Measurements from ENCODE around the gene TET1. TPM values are rescaled to one million over a fixed set of nuclear protein-coding genes. Genes with fewer than 3 reads are reported as not detected.
A peak's percentile ranks its signal among the peaks of the same experiment; 100 is the strongest.

Gene TET1
- total and polyA plus RNA-seq, 2 of the 13 experiments (the other 11 are each of a cell fraction or from before 2014, with no cell fraction given): 6.9 to 7.3 TPM

DNA sequence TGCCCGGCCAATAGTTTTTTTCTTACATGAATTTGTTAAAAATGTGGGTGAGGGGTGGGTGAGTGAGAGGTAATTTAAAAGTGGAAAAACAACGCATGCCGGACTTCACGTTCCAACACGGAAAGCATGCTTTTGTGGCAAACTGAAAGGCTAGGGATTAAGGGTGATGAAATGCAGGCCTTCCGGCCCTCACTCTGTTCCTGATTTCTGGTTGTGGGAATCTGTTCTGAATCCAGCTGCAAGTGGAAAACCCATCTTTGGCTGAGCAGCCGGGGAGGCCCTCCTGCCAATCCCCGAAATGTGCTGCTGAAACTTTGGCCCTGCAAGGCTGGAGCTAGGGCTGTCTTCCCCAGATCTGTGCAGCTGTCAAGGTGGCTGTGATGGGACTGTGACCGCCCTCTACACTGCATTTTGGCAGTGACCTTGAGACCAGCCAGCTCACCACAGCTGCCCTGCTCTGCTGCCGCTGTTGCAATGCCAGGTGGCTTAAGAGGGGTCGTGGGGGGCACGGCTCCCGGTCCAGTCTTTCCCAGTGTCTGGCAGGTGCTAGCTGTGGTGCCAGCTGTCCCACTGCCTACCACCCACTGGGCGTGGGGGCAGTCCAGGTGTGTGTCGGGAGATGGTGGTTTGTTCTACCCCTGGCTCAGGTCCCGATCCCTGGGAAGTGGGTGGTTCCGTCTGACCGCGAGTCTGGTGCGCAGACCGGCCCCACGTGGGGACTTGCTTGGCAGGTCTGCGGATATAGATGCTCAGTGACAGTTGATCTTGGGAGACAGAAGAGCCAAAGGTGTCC, 39.0 kb downstream of the TET1 start (continued):
- TF ChIP-seq HOXA5 (CRISPR knock-in tag; IDR thresholded peaks at IDR 0.05) (0 out of 2 replicates have a peak, but pooled peaks have one; percentile 29), FOXJ3 (CRISPR knock-in tag; IDR thresholded peaks at IDR 0.05; ENCODE audit: borderline replicate concordance) (no peak), ZNF747 (CRISPR knock-in tag; IDR thresholded peaks at IDR 0.05; ENCODE audit: borderline replicate concordance) (no peak), ZNF180 (CRISPR knock-in tag; IDR thresholded peaks at IDR 0.05; ENCODE audit: borderline replicate concordance, low read depth) (no peak), AGO2 (optimal IDR thresholded peaks at IDR 0.05; ENCODE audit: low read depth, low read length) (peak; percentile 81), MED1 (CRISPR knock-in tag; IDR thresholded peaks at IDR 0.05) (peak; percentile 77), RARG (CRISPR knock-in tag; IDR thresholded peaks at IDR 0.05; ENCODE audit: low read depth) (no peak), ZNF468 (CRISPR knock-in tag; IDR thresholded peaks at IDR 0.05) (peak; percentile 79; the same call in 1 of the 2 replicates), SRSF4 (IDR thresholded peaks at IDR 0.05; ENCODE audit: low read depth, low read length, poor library complexity, severe bottlenecking) (no peak), KLF11 (CRISPR knock-in tag; IDR thresholded peaks at IDR 0.05) (no peak), ZNF354B (CRISPR knock-in tag; IDR thresholded peaks at IDR 0.05) (no peak), NONO (IDR thresholded peaks at IDR 0.05) (no peak), NONO (CRISPR knock-in tag; conservative IDR thresholded peaks at IDR 0.05) (0 out of 2 replicates have a peak, but pooled peaks have one; percentile 47), ZNF543 (CRISPR knock-in tag; IDR thresholded peaks at IDR 0.05) (no peak; the same call in 1 of the 2 replicates), RORA (CRISPR knock-in tag; IDR thresholded peaks at IDR 0.05) (no peak), RCOR2 (CRISPR knock-in tag; IDR thresholded peaks at IDR 0.05) (no peak; the same call in 1 of the 2 replicates), RXRA (CRISPR knock-in tag; IDR thresholded peaks at IDR 0.05) (peak; percentile 80), ZNF260 (CRISPR knock-in tag; IDR thresholded peaks at IDR 0.05; ENCODE audit: borderline replicate concordance, low read depth) (no peak), ZNF232 (CRISPR knock-in tag; IDR thresholded peaks at IDR 0.05; ENCODE audit: borderline replicate concordance) (0 out of 2 replicates have a peak, but pooled peaks have one; percentile 26)
- TF ChIP-seq, protein P1, sequence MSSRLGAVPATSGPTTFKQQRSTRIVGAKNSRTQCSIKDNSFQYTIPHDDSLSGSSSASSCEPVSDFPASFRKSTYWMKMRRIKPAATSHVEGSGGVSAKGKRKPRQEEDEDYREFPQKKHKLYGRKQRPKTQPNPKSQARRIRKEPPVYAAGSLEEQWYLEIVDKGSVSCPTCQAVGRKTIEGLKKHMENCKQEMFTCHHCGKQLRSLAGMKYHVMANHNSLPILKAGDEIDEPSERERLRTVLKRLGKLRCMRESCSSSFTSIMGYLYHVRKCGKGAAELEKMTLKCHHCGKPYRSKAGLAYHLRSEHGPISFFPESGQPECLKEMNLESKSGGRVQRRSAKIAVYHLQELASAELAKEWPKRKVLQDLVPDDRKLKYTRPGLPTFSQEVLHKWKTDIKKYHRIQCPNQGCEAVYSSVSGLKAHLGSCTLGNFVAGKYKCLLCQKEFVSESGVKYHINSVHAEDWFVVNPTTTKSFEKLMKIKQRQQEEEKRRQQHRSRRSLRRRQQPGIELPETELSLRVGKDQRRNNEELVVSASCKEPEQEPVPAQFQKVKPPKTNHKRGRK (CRISPR knock-in tag; IDR thresholded peaks at IDR 0.05): peak; percentile 20; the same call in 1 of the 2 replicates
- TF ChIP-seq, protein P2, sequence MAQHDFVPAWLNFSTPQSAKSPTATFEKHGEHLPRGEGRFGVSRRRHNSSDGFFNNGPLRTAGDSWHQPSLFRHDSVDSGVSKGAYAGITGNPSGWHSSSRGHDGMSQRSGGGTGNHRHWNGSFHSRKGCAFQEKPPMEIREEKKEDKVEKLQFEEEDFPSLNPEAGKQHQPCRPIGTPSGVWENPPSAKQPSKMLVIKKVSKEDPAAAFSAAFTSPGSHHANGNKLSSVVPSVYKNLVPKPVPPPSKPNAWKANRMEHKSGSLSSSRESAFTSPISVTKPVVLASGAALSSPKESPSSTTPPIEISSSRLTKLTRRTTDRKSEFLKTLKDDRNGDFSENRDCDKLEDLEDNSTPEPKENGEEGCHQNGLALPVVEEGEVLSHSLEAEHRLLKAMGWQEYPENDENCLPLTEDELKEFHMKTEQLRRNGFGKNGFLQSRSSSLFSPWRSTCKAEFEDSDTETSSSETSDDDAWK (CRISPR knock-in tag; IDR thresholded peaks at IDR 0.05): no peak
- TF ChIP-seq, protein P3, sequence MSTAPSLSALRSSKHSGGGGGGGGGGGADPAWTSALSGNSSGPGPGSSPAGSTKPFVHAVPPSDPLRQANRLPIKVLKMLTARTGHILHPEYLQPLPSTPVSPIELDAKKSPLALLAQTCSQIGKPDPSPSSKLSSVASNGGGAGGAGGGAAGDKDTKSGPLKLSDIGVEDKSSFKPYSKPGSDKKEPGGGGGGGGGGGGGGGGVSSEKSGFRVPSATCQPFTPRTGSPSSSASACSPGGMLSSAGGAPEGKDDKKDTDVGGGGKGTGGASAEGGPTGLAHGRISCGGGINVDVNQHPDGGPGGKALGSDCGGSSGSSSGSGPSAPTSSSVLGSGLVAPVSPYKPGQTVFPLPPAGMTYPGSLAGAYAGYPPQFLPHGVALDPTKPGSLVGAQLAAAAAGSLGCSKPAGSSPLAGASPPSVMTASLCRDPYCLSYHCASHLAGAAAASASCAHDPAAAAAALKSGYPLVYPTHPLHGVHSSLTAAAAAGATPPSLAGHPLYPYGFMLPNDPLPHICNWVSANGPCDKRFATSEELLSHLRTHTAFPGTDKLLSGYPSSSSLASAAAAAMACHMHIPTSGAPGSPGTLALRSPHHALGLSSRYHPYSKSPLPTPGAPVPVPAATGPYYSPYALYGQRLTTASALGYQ (CRISPR knock-in tag; IDR thresholded peaks at IDR 0.05): 0 out of 2 replicates have a peak, but pooled peaks have one; percentile 69
- TF ChIP-seq, protein P4, sequence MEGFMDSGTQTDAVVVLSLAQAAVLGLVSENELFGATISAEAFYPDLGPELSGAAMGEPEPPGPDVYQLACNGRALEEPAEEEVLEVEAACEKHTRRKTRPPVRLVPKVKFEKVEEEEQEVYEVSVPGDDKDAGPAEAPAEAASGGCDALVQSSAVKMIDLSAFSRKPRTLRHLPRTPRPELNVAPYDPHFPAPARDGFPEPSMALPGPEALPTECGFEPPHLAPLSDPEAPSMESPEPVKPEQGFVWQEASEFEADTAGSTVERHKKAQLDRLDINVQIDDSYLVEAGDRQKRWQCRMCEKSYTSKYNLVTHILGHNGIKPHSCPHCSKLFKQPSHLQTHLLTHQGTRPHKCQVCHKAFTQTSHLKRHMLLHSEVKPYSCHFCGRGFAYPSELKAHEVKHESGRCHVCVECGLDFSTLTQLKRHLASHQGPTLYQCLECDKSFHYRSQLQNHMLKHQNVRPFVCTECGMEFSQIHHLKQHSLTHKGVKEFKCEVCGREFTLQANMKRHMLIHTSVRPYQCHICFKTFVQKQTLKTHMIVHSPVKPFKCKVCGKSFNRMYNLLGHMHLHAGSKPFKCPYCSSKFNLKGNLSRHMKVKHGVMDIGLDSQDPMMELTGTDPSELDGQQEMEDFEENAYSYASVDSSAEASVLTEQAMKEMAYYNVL (CRISPR knock-in tag; IDR thresholded peaks at IDR 0.05; ENCODE audit: borderline replicate concordance): 0 out of 2 replicates have a peak, but pooled peaks have one; percentile 72

All from HepG2 (cell line).